Keratinocyte (primary cell): Measurements from ENCODE around the gene KLHDC8B.

ENCODE experiments used
- EZH2 ChIP-seq: IDR thresholded peaks from one replicate; pipeline ENCODE4 v1.6.1; 2012; ENCODE audit warnings: inconsistent platforms, mild to moderate bottlenecking, low read length, moderate library complexity
- TF ChIP-seq, protein P1 (sequence below), 3 experiments: IDR thresholded peaks in 1 of 3; conservative IDR thresholded peaks in 1 of 3; optimal IDR thresholded peaks in 1 of 3; 2 replicates in 2 of 3; 3 replicates in 1 of 3; pipeline versions ENCODE3 to v1.5.1; 2011; ENCODE audit warnings: low read length in 3 of 3, mild to moderate bottlenecking in 3 of 3, moderate library complexity in 2 of 3, control low read depth in 1 of 3, inconsistent platforms in 1 of 3; ENCODE audit not compliant: insufficient read depth in 2 of 3; ENCODE audit errors: extremely low read depth in 1 of 3

DNA sequence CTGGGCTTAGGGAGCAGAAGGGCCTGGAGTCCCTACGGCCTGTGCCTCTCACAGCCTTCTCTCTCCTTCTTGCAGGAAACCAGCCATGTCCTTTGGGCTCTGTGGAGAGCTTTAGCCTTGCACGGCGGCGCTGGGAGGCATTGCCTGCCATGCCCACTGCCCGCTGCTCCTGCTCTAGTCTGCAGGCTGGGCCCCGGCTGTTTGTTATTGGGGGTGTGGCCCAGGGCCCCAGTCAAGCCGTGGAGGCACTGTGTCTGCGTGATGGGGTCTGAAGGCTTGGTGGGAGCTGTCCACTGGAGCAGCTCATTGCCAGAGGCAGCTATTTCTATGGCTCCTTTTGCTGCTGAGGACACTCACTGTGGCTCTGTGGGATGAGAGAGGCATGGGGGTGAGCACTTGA lies 4.1 kb downstream of the KLHDC8B start:
- TF ChIP-seq, protein P1, sequence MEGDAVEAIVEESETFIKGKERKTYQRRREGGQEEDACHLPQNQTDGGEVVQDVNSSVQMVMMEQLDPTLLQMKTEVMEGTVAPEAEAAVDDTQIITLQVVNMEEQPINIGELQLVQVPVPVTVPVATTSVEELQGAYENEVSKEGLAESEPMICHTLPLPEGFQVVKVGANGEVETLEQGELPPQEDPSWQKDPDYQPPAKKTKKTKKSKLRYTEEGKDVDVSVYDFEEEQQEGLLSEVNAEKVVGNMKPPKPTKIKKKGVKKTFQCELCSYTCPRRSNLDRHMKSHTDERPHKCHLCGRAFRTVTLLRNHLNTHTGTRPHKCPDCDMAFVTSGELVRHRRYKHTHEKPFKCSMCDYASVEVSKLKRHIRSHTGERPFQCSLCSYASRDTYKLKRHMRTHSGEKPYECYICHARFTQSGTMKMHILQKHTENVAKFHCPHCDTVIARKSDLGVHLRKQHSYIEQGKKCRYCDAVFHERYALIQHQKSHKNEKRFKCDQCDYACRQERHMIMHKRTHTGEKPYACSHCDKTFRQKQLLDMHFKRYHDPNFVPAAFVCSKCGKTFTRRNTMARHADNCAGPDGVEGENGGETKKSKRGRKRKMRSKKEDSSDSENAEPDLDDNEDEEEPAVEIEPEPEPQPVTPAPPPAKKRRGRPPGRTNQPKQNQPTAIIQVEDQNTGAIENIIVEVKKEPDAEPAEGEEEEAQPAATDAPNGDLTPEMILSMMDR (optimal IDR thresholded peaks at IDR 0.05 in 1 of 3, IDR thresholded peaks at IDR 0.05 in 1 of 3, conservative IDR thresholded peaks at IDR 0.05 in 1 of 3; ENCODE audit: extremely low read depth in 1 of 3, insufficient read depth in 2 of 3, low read length in 3 of 3), result no peak
- TF ChIP-seq EZH2, result no peak
